ENCODE data around the gene RBM45. TPM values are rescaled to one million over a fixed set of nuclear protein-coding genes. Genes with fewer than 3 reads are reported as not detected.

The RBM45 gene
- total RNA-seq, 2 donors from 2014 or later, result 10.5 to 12.7 TPM

GRCh38 chr2:178125125-178125524, 12.9 kb downstream of the RBM45 start:
- no peak overlapping the region for H3K27ac ChIP-seq
- H3K4me3 ChIP-seq, result no peak overlapping the region
- no peaks in the 10 kb centered on the region for H3K27me3 ChIP-seq
- no peaks in the 10 kb centered on the region for H3K4me1 ChIP-seq
- intact Hi-C loops (cut with DNase I), result no loop called here
- ATAC-seq, result no peak
- H3K36me3 ChIP-seq (replicated peaks in 1 of 2; ENCODE audit: insufficient read depth in 1 of 2, low read depth in 2 of 2), result peaks cover 7 to 21% of the 10 kb centered on the region in 2 donors
- peaks cover 0 to 4% (median 0%) of the 10 kb centered on the region in 3 donors for H3K9me3 ChIP-seq
- no peak for DNase-seq
- TF ChIP-seq, protein P1, sequence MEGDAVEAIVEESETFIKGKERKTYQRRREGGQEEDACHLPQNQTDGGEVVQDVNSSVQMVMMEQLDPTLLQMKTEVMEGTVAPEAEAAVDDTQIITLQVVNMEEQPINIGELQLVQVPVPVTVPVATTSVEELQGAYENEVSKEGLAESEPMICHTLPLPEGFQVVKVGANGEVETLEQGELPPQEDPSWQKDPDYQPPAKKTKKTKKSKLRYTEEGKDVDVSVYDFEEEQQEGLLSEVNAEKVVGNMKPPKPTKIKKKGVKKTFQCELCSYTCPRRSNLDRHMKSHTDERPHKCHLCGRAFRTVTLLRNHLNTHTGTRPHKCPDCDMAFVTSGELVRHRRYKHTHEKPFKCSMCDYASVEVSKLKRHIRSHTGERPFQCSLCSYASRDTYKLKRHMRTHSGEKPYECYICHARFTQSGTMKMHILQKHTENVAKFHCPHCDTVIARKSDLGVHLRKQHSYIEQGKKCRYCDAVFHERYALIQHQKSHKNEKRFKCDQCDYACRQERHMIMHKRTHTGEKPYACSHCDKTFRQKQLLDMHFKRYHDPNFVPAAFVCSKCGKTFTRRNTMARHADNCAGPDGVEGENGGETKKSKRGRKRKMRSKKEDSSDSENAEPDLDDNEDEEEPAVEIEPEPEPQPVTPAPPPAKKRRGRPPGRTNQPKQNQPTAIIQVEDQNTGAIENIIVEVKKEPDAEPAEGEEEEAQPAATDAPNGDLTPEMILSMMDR (IDR thresholded peaks at IDR 0.05), result no peak
- no peak for TF ChIP-seq POLR2A (IDR thresholded peaks at IDR 0.05)

DNA sequence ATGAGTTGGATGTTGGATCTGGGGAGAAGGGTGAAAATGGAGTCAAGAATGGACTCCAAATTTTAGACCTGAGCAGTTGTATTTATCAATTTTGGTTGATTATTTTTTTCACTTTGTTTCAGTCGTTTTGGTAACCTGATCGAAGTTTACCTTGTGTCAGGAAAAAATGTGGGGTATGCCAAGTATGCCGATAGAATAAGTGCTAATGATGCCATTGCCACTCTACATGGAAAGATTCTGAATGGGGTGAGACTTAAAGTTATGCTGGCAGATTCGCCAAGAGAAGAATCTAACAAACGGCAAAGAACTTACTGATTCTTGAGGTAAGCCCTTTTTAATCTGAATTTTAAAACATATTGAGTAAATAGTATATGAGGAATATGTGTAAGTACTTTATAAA, 13.6 kb downstream of the RBM45 start:
- H3K27me3 ChIP-seq, result no peaks in the 10 kb centered on the region
- H3K4me1 ChIP-seq, result no peaks in the 10 kb centered on the region
- DNase-seq, result no peak
- 34 to 48% methylated on average over 5 of the region's 5 CpGs for WGBS, 2 donors
- peaks cover 7 to 19% of the 10 kb centered on the region in 2 donors for H3K36me3 ChIP-seq (replicated peaks in 1 of 2; ENCODE audit: insufficient read depth in 1 of 2, low read depth in 2 of 2)
- intact Hi-C loops (cut with DNase I), result no loop called here
- H3K4me3 ChIP-seq, result no peak overlapping the region
- H3K27ac ChIP-seq, result no peak overlapping the region
- ATAC-seq, result no peak
- no peak for TF ChIP-seq POLR2A (IDR thresholded peaks at IDR 0.05)
- TF ChIP-seq, protein P1 (IDR thresholded peaks at IDR 0.05), result no peak
- peaks cover 0 to 4% (median 0%) of the 10 kb centered on the region in 3 donors for H3K9me3 ChIP-seq

DNA sequence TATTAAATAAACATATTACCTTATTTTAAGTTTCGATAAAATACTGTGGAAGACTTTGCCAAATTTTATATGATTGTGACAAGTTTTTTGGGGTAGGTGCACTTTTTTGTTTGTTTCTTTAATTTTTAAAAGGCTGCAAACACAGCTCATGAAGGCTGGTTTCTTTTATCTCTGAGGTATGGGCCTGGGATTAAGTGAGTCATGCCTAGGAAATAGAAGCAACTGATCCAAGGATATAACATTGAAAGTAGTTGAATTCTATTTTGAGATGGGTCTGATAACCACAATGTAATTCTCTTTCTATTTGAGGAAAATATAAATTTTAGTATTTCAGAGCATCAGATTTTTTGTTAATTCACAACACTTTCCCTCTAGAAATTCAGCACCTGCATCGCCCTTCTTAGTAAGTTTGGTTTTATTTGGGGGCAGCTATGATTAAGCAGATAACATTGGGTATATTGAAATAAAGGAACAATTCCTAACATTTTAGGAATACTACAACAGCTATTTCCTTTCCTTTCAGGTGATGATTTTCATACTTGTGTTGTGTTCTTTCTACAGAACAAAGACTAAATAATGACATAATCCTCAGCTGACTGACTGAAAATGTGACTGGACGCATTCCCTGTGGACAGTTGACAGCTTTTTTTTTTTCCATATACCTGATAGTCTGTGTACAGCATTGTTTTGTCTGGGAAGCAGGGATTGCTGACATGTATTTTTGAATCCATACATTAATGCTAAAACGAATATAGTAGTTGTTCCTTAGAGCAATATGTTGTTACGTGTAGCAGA, 16.8 kb downstream of the RBM45 start:
- WGBS, 2 donors, result 87 to 90% methylated on average over 5 of the region's 5 CpGs
- intact Hi-C loops (cut with DNase I), result no loop called here
- H3K4me1 ChIP-seq, result no peaks in the 10 kb centered on the region
- TF ChIP-seq, protein P1 (IDR thresholded peaks at IDR 0.05), result no peak
- TF ChIP-seq POLR2A (IDR thresholded peaks at IDR 0.05), result no peak
- peaks cover 0 to 4% (median 0%) of the 10 kb centered on the region in 3 donors for H3K9me3 ChIP-seq
- ATAC-seq, result no peak
- no peak for DNase-seq
- no peak overlapping the region for H3K27ac ChIP-seq
- peaks cover 0 to 11% of the 10 kb centered on the region in 2 donors for H3K36me3 ChIP-seq (replicated peaks in 1 of 2; ENCODE audit: insufficient read depth in 1 of 2, low read depth in 2 of 2)
- no peak overlapping the region for H3K4me3 ChIP-seq
- no peaks in the 10 kb centered on the region for H3K27me3 ChIP-seq

DNA sequence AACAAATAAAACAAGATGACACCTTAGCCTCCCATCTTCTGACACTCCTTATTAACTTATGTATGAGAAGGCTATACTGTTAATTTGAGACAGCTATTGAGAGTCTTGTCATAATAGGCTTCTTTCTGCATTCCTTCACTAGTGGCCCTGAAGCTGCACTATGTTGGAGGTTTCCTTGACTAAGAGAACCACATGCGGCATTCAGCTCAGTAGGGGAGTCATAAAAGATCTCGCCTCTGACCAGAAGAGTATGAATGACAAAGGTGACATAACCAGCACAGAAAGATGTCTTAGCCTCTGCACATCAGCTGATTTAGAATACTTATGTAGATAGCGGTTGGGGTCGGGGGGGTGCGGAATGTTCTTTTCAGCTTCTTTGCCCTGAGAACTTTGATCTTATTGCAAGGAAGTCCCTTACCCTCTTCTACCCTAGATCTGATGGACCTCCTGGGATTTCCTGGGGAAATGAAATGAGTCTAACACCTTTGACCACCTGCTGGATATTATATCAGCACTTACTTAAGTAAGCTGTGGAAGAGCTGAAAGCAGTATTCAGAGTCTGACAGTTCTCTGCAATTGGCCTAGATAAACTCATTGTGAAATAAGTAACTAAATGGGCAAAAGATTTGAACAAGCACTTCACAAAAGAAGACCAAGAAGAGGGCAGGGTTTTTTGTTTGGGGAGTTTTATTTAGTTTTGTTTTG, 24.2 kb downstream of the RBM45 start:
- no peaks in the 10 kb centered on the region for H3K27me3 ChIP-seq
- intact Hi-C loops (cut with DNase I), result loop anchor here (10.0 kb wide), 1 partner anchor 148 kb away; no protein-coding TSS in a partner anchor
- H3K4me1 ChIP-seq, result no peaks in the 10 kb centered on the region
- 93 to 97% methylated on average over 5 of the region's 5 CpGs for WGBS, 2 donors
- DNase-seq (no peak), ATAC-seq (no peak)
- no peaks in the 10 kb centered on the region for H3K9me3 ChIP-seq
- no peaks in the 10 kb centered on the region for H3K36me3 ChIP-seq (replicated peaks in 1 of 2; ENCODE audit: insufficient read depth in 1 of 2, low read depth in 2 of 2)
- TF ChIP-seq, protein P1 (IDR thresholded peaks at IDR 0.05), result no peak
- TF ChIP-seq POLR2A (IDR thresholded peaks at IDR 0.05), result no peak
- no peak overlapping the region for H3K4me3 ChIP-seq
- H3K27ac ChIP-seq, result no peak overlapping the region
